ENCODE data around the gene NPHP4. TPM values are rescaled to one million over a fixed set of nuclear protein-coding genes. Genes with fewer than 3 reads are reported as not detected.

Gene NPHP4
- total RNA-seq, 2 donors from 2014 or later = 6.2 to 15.9 TPM

- Histone ChIP-seq H3K9ac (ENCODE audit: low read depth in 2 of 2, low read length in 2 of 2) (no peak overlapping the region), H3K9me3 (no peaks in the 10 kb centered on the region), H3K36me3 (no peaks in the 10 kb centered on the region), H3K4me3 (no peak overlapping the region), H3K27ac (no peak overlapping the region), H3K4me1 (no peaks in the 10 kb centered on the region), H3K27me3 (no peaks in the 10 kb centered on the region)
- no peak for DNase-seq
- TF ChIP-seq CTCF (IDR thresholded peaks at IDR 0.05) = no peak
- intact Hi-C loops (cut with DNase I) = no loop called here
These were observed 177.0 kb downstream of the NPHP4 start for GRCh38 chr1:5815211-5815610.

GRCh38 chr1:5814046-5814619 lies 178.1 kb downstream of the NPHP4 start:
- no peak for DNase-seq
- no peaks in the 10 kb centered on the region for H3K36me3 ChIP-seq

GRCh38 chr1:5813480-5813879 lies 178.7 kb downstream of the NPHP4 start:
- no peak for DNase-seq
- intact Hi-C loops (cut with DNase I) = no loop called here
- no peak overlapping the region for H3K9ac ChIP-seq (ENCODE audit: low read depth in 2 of 2, low read length in 2 of 2)

More at GRCh38 chr1:5814046-5814619, 178.1 kb downstream of the NPHP4 start:
- Histone ChIP-seq H3K27ac (no peak overlapping the region), H3K4me3 (no peak overlapping the region), H3K27me3 (no peaks in the 10 kb centered on the region), H3K9me3 (no peaks in the 10 kb centered on the region), H3K9ac (ENCODE audit: low read depth in 2 of 2, low read length in 2 of 2) (no peak overlapping the region), H3K4me1 (no peaks in the 10 kb centered on the region)
- no peak for TF ChIP-seq CTCF (IDR thresholded peaks at IDR 0.05)
- intact Hi-C loops (cut with DNase I) = no loop called here

More at GRCh38 chr1:5813480-5813879, 178.7 kb downstream of the NPHP4 start:
- Histone ChIP-seq H3K27me3 (no peaks in the 10 kb centered on the region), H3K27ac (no peak overlapping the region), H3K4me3 (no peak overlapping the region), H3K9me3 (no peaks in the 10 kb centered on the region), H3K4me1 (no peaks in the 10 kb centered on the region), H3K36me3 (no peaks in the 10 kb centered on the region)
- no peak for TF ChIP-seq CTCF (IDR thresholded peaks at IDR 0.05)

Small RNA genes lying within 50 kb of the gene (microRNA-seq; reads per million reads assigned to microRNA genes)
- not detected for gene MIR4689

Other genes with a start within 250 kb of the NPHP4 start
- gene KCNAB2, start 53.5 kb upstream of the NPHP4 start, total RNA-seq = 1 to 10 TPM; 4.7 to 6.4 TPM
- under 1 TPM; 0.35 to 0.69 TPM for gene CHD5, start 187.9 kb upstream of the NPHP4 start, total RNA-seq
- 100 to 1,000 TPM; 314 to 378 TPM for gene RPL22, start 207.2 kb upstream of the NPHP4 start, total RNA-seq
- gene RNF207, start 213.7 kb upstream of the NPHP4 start, total RNA-seq = 10 to 100 TPM; 18.4 to 19.4 TPM
- 10 to 100 TPM; 56.6 to 72.5 TPM for gene ICMT, start 243.5 kb upstream of the NPHP4 start, total RNA-seq